NCI-H128 (cell line): ENCODE results near the gene PLCB3.

ENCODE experiments used
- DNase-seq: peaks from one replicate; lab custom pipeline; 2025; ENCODE audit not compliant: unreplicated experiment; lab: John Stamatoyannopoulos, UW

The PLCB3 gene

DNA sequence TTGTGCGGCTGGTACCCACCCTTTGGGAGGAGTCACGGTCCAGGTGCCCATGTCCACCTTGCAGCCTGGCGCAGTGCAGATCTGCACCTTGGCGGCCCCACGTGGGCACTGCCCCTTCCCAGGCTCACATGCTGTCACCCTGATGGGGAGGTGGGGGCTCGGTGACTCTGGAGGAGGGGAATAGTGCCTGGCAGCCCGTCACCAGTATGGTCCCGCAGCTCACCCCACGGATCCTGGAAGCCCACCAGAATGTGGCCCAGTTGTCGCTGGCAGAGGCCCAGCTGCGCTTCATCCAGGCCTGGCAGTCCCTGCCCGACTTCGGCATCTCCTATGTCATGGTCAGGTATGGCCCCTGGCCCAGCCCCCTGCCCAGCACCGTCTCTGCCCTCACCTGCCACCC is 30.5 kb upstream of the PLCB3 start:
- DNase-seq: no peak

DNA sequence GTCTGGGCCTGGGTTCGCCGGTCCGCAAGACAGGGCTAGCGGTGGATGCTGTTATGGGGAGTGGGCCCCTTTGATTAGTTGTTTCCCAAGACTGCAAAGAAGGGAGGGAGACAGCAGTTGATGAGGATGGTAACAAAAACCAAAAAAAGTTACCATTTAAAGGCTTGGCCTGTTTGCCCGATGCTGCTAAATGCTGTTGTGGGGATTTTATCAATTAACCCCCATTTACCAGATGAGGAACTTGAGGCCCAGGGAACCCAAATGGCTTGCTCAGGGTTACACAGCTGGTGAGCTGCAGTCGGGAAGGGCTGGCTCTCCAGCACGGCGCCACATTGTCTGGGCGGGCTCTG is 28.7 kb upstream of the PLCB3 start:
- no peak for DNase-seq

DNA sequence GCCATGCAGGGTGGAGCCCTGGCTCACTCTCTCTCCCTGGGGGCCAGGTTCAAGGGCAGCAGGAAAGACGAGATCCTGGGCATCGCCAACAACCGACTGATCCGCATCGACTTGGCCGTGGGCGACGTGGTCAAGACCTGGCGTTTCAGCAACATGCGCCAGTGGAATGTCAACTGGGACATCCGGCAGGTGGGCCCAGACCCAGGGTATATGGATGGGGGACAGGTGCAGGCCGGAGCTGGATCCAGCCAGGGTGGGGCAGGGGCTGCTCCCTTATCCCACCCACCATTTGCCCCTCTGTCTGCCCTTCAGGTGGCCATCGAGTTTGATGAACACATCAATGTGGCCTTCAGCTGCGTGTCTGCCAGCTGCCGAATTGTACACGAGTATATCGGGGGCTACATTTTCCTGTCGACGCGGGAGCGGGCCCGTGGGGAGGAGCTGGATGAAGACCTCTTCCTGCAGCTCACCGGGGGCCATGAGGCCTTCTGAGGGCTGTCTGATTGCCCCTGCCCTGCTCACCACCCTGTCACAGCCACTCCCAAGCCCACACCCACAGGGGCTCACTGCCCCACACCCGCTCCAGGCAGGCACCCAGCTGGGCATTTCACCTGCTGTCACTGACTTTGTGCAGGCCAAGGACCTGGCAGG is 28.2 kb upstream of the PLCB3 start:
- no peak for DNase-seq

DNA sequence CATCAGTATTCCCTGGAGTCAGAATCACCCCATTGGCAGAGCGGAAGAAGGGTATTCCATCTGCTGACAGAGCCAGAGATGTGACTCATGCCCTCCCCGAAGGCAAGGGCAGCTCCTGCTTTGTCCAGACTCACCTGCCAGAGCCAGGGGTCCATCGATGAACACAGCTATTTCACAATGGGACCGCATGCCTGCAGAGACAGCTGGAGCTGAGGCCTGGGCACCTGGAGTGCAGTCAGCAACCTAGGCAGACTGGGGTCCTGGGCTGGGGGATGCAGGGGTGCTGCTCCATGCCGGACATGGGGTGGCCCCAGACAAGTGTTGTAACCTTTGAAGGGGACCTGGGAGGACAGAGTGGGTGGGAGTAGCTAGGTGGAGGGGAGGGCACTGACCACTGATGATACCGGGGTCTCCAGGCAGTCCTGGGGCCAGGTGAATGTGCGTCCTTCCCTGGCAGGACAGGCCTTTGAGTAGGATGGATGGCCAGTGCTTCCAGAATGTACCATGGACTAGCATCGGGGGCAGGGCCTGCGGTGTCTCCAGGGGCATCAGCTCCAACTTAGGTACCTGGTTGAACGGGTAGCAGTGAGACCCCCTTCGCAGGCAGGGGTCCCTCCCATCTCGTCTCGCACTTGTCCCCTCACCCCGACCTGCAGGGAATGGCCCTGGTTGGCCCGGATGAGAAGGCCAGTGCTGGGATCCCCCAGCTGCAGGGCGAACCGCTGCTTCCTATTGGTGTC is 27.0 kb upstream of the PLCB3 start:
- DNase-seq: no peak

DNA sequence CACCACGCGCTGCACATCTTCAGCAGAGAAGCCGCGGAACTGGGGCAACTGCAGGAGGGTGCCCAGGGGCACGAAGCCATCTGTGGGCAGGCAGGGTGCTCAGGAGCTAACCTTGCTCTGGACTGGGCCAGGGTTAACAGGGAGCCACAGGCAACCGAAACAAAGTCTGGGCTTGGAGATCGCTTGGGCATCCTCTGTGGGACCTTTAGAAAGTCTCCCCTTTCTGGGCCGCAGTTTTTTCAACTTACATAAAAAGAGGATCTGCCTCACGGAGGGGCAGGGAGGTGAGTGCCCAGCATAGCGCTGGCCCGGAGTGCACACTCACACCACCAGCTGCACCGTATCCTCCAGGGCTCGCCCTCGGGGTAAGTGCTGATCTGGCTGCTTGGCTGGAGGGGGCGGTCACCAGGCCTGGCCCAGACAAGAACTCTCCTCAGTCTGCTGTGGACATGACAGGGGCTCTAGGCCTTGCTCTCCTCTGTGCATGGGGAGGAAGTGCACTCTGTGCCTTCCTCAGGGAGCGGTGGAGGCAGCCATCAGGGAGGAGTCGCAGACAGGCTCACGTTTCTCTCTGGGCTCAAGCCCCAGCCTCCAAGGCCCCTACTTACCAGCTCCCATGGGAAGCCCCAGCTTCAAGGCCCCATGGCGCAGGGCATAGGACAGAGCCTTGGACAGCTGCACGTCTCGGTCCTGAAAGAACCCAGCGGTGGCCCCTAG is 26.3 kb upstream of the PLCB3 start:
- DNase-seq: no peak

DNA sequence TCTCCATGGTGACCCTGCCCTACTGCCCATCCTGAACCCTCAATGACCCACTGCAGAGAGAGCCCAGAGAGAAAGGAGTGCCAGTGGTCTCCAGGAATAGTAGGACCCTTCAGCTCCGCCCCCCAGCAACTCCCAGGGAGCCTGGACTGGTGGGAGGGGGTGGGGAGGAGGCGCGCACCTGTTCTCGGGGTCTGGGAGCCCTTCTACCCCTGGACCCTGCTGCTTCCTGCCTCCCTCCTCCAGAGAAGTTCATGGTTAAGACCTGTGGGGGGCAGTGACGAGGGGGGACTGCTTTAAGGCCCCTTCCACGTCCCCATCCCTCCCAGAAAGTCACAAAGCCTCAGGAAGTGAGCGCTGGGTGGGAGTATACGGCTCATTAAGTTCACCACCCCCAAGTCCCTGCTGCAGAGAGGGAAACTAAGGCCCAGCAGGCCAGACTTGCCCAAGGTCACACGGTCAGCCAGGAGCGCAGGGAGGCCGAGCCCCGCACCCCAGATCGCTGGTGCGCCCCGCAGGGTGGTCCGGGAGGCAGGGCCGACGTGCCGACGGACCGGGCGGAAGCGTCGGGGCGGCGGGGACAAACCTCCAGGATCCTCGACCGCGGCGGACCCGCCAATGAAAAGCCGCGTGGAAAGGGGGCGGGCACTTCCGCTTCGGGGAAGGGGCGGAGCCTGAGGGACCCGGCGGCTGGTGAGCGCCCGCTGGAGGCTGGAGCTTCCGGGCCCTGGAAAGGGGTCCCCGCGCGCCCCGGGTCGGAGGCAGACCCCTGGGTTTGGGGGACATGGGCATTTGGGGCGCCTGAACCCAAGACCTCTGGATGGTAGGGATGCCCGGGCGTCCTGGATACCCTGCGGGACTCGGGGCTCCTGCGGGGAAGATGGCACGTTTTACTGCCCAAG is 25.5 kb upstream of the PLCB3 start, which contains the start of the genes NUDT22 and TRPT1:
NUDT22 (plus strand) TSS at position 667 of the 899 bp plus-strand sequence. CDS start 379 bp downstream, outside the sequence.
TRPT1 (minus strand) TSS at position 579 of the 899 bp plus-strand sequence; CDS start at position 253, 326 bp downstream.
- peak; percentile 79 for DNase-seq

DNA sequence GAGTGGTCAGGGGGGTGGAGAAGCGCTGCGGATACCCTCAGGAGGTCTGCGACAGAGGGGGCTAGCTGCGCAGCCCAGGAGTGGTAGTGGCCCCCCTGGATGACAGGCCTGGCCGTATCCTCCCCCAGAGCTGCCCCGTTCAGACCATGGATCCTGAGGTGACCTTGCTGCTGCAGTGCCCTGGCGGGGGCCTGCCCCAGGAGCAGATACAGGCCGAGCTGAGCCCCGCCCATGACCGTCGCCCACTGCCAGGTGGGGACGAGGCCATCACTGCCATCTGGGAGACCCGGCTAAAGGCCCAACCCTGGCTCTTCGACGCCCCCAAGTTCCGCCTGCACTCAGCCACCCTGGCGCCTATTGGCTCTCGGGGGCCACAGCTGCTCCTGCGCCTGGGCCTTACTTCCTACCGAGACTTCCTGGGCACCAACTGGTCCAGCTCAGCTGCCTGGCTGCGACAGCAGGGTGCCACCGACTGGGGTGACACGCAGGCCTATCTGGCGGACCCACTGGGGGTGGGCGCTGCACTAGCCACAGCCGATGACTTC is 24.8 kb upstream of the PLCB3 start:
- DNase-seq: peak; percentile 18

DNA sequence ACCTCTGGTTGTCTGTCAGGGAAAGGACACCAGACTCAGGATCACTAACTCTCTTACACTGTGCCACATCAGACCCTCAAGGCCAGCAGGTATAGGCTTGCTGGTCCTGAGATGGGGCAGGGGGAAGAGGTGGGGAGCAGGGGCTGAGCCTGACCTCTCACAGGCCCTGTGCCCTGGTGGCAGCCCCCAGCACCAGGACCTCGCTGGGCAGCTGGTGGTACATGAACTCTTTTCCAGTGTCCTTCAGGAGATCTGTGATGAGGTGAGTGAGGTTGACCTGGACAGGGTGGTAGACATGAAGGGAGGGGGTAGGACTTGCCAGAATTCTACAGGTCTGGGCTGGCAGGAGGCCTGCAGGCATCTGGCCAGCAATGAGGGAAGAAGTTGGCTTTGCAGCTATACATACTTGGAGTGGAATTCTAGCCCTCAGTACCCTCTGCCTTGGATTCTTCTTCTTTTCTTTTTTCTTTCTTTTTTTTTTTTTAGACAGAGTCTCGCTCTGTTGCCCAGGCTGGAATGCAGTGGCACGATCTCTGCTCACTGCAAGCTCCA is 23.8 kb upstream of the PLCB3 start:
- DNase-seq: no peak

DNA sequence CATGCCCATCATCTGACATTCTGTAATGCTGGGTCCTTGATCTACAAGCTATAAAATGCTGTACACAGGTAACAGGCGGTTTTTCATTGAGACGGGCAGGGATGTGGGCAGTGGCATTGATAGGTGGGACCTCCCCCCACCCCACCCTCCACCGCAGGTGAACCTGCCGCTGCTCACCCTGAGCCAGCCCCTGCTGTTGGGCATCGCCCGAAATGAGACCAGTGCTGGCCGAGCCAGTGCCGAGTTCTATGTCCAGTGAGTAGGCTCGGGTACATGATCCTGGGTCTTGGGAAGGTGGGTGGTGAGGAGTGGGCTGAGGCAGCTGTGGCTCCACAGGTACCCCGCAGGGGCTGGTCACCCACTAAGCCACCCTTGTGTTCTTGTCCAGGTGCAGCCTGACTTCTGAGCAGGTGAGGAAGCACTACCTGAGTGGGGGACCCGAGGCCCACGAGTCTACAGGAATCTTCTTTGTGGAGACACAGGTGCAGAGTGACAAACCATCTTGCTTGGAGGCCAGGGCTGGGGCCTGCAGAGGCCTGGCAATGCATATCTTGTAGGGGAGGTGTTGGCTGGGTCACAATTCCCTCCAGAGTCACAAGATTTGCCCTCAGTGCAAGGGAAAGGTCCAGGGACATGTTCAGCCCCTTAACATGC is 22.1 kb upstream of the PLCB3 start:
- no peak for DNase-seq

DNA sequence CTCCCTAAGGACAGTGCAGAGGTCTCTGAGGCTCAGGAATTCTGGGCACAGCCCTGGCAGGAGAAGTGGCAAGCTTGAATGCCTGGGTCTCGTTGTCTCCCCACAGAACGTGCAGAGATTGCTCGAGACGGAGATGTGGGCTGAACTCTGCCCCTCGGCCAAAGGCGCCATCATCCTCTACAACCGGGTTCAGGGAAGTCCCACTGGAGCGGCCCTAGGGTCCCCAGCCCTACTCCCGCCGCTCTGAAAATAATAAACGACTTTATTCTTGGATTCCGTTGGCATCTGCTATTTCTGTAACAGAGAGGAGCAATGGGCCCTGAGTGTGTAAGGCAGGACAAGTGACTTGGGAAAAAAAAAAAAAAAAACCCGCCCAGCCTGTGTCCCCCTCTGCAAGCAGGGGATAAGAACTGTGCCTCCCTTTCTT is 21.6 kb upstream of the PLCB3 start:
- DNase-seq: no peak

DNA sequence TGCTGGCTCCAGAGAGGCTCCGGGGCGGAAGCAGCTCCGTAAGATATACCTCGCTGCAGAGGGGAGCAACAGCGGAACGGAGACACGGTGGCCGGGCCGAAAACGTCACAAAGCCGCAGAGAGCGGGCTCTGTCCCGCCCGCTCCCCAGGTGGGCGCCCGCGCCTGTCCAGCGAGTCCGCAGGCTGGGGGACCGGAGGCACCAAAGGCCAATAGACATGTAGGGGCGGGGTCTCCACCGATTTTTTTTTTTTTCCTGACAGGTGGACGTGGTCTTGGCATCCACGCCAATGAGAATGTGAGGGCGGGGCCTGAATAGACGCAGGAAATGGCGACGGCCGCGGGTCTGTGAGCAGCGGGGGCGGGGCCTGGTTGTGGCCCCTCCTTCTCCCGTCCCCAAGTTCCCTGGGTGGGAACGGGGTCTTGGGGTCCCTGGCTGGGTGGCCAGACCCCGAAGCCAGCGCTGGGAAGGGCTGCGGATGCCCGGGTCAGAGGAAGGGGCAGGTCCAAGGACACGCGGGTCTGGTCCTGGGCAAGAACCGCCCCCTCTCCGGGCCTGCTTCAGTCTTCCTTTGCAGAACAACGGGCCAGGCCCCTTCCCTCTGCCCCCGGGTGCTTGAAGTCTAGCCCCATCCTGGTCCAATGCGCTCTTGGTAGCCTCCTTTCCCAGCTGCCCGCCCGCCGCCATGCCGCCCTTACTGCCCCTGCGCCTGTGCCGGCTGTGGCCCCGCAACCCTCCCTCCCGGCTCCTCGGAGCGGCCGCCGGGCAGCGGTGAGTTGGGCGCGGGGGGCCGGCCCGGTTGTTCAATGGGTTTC is 21.0 kb upstream of the PLCB3 start, which contains the start of gene DNAJC4:
DNAJC4 (plus strand) TSS at position 378 of the 814 bp plus-strand sequence; CDS start at position 685, 307 bp downstream.
- DNase-seq: peak; percentile 92

DNA sequence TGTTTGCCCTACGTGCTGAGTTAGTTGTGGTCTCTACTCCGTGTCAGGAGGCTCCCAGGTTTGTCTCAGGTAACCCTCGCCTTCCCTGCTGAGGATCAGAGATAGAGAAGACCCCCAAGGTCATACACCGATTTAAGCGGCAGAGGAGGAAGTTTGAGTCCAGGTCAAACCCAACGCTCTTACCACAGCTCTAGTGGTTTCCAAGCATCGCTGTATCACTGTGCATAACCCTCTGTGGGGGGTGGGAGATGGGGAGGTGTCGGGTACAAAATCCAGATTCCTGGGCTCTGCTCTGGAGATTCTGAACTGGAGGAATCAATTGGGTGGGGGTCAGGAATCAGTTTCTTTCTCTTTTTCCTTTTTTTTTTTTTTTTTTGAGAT is 20.4 kb upstream of the PLCB3 start:
- no peak for DNase-seq

DNA sequence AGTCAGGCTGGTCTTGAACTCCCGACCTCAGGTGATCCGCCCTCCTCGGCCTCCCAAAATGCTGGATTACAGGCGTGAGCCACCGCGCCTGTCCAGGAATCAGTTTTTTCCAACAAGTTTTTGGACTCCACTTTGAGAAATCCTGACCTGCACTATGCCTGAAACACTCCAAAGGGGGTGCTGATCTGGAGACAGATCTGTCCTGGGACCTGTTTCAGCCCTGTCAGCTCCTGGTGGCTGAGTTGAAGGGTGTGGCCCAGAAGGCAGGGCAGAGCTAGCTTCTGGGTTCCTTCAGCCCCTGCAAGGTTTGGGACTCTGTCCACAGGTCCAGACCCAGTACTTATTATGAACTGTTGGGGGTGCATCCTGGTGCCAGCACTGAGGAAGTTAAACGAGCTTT is 19.8 kb upstream of the PLCB3 start:
- DNase-seq: no peak

DNA sequence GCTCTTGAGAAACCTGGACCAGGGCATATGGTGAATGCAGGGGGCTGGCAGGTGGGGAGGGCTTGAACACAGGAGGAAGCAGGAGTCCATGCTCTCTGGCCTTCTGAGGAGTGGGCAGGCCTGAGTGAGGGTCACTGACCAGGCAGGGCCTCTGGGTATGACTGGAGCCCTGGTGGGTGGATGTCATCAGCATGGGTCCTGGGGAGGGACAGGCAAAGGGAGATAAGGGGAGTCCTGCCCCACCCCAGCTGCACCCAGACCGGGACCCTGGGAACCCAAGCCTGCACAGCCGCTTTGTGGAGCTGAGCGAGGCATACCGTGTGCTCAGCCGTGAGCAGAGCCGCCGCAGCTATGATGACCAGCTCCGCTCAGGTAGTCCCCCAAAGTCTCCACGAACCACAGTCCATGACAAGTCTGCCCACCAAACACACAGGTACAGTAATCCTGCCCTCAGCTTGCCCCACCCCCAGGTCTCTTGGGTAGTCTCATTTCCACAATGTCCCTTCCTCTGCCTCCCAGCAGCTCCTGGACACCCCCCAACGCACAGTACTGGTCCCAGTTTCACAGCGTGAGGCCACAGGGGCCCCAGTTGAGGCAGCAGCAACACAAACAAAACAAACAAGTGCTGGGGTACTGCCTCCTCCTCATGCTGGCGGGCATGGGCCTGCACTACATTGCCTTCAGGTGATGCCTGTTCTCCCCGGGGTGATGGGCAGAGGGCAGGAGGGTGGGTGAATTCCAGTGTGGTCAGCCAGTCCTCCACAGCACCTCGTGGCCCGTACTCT is 19.0 kb upstream of the PLCB3 start:
- no peak for DNase-seq

DNA sequence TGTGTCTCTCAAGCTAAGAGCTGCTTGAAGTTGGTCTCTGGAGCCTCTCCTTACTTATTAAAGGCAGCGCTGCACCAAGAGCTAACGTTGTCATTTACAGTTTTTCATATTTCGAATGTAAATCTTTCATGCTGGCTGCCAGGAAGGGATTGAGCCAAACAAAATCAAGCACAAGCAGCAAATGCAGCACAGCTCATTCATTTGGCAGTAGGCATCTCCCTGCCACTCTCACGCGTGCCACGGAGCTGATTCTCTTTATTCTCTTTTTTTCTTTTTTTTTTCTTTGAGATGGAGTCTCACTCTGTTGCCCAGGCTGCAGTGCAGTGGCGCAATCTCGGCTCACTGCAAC is 18.4 kb upstream of the PLCB3 start:
- DNase-seq: no peak

DNA sequence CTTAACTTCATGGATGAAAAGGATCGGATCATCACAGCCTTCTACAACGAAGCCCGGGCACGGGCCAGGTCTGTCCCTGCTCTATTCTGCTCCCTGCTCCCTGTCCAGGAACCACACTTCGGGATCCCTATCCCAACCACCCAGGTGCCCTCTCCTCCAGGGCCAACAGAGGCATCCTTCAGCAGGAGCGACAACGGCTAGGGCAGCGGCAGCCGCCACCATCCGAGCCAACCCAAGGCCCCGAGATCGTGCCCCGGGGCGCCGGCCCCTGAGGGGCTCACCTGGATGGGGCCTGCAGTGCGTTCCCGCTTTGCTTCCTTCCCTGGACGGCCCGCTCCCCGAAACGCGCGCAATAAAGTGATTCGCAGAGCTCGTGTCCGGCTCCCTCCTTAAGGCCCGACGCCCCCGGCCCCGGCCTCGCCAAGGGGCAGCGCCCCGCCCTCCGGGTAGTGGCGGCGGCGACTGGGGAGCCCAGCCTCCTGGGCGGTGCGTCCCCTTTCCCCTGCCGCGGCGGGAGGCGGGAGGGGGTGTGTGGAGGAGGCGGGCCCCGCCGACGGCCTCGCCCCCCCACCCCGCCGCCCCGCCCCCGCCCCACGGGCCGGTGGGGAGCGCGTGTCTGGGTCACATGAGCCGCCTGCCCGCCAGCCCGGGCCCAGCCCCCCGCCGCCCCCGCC is 17.3 kb upstream of the PLCB3 start, which contains the start of gene VEGFB:
VEGFB (plus strand) TSS at position 672 of the 674 bp plus-strand sequence. CDS start 250 bp downstream, outside the sequence.
- DNase-seq: no peak

DNA sequence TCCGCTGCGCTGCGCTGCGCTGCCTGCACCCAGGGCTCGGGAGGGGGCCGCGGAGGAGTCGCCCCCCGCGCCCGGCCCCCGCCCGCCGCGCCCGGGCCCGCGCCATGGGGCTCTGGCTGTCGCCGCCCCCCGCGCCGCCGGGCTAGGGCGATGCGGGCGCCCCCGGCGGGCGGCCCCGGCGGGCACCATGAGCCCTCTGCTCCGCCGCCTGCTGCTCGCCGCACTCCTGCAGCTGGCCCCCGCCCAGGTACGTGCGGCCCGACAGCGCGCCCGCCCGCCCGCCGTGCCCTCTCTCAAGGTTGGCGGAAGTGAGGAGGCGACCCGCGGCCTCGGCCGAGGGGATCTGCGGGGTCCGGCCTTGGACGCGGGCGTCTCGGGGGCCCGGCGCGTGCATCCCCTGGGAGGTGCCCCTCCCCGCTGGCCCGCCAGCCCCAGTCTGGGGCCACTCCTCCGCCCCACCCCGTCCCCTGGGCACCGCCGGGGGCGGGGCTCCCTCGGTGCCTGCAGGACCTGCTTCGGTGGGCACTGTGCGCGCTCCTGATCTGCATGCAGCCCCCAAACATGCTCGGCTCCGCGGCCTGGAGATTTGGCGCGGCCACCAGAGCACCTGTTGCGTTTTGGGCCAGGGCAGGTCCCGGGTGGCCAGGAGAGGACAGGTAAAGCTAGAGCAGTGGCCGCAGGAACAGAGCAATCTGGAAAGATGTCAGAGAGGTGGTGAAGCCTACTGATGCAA is 16.5 kb upstream of the PLCB3 start:
- no peak for DNase-seq
